ENCODE data around the gene KCNMA1. TPM values are rescaled to one million over a fixed set of nuclear protein-coding genes. Genes with fewer than 3 reads are reported as not detected.

KCNMA1 gene
- total RNA-seq, 2 experiments from 2014 or later, result not detected

GRCh38 chr10:76971547-76972170 is 665.9 kb downstream of the KCNMA1 start:
- H3K4me3 Mint-ChIP-seq, result no peak overlapping the region
- no peak for DNase-seq
- H3K27me3 Mint-ChIP-seq, result no peaks in the 10 kb centered on the region
- no peaks in the 10 kb centered on the region for H3K9me3 Mint-ChIP-seq
- H3K4me1 Mint-ChIP-seq (ENCODE audit: low read depth), result no peaks in the 10 kb centered on the region
- ChIA-PET POLR2A (no interaction called here), CTCF (no interaction called here)
- no peak overlapping the region for H3K27ac Mint-ChIP-seq
- intact Hi-C loops (cut with micrococcal nuclease), result no loop called here
- H3K36me3 Mint-ChIP-seq, result no peaks in the 10 kb centered on the region

GRCh38 chr10:76970711-76971519 is 666.7 kb downstream of the KCNMA1 start:
- no peak for DNase-seq
- intact Hi-C loops (cut with micrococcal nuclease), result no loop called here
- Mint-ChIP-seq H3K4me1 (ENCODE audit: low read depth) (no peaks in the 10 kb centered on the region), H3K9me3 (no peaks in the 10 kb centered on the region), H3K27ac (no peak overlapping the region), H3K27me3 (no peaks in the 10 kb centered on the region), H3K36me3 (no peaks in the 10 kb centered on the region), H3K4me3 (no peak overlapping the region)
- CTCF ChIA-PET, result no interaction called here
- POLR2A ChIA-PET, result no interaction called here

- Mint-ChIP-seq H3K4me3 (no peak overlapping the region), H3K4me1 (ENCODE audit: low read depth) (no peaks in the 10 kb centered on the region), H3K36me3 (no peaks in the 10 kb centered on the region), H3K27me3 (no peaks in the 10 kb centered on the region), H3K9me3 (no peaks in the 10 kb centered on the region), H3K27ac (no peak overlapping the region)
- no peak for DNase-seq
- ChIA-PET POLR2A (no interaction called here), CTCF (no interaction called here)
- intact Hi-C loops (cut with micrococcal nuclease), result no loop called here
Observed at GRCh38 chr10:76969366-76969948, 668.2 kb downstream of the KCNMA1 start.

GRCh38 chr10:76968483-76968882 is 669.1 kb downstream of the KCNMA1 start:
- Mint-ChIP-seq H3K27me3 (no peaks in the 10 kb centered on the region), H3K36me3 (no peaks in the 10 kb centered on the region), H3K9me3 (no peaks in the 10 kb centered on the region), H3K4me1 (ENCODE audit: low read depth) (no peaks in the 10 kb centered on the region), H3K27ac (no peak overlapping the region), H3K4me3 (no peak overlapping the region)
- DNase-seq, result no peak
- ChIA-PET POLR2A (no interaction called here), CTCF (no interaction called here)
- intact Hi-C loops (cut with micrococcal nuclease), result no loop called here

GRCh38 chr10:76962851-76963250 is 674.8 kb downstream of the KCNMA1 start:
- Mint-ChIP-seq H3K9me3 (no peaks in the 10 kb centered on the region), H3K4me3 (no peak overlapping the region), H3K27ac (no peak overlapping the region), H3K4me1 (ENCODE audit: low read depth) (no peaks in the 10 kb centered on the region), H3K27me3 (peaks cover 1% of the 10 kb centered on the region), H3K36me3 (no peaks in the 10 kb centered on the region)
- ChIA-PET POLR2A (no interaction called here), CTCF (no interaction called here)
- intact Hi-C loops (cut with micrococcal nuclease), result no loop called here
- DNase-seq, result no peak

GRCh38 chr10:76961841-76962240 is 675.8 kb downstream of the KCNMA1 start:
- Mint-ChIP-seq H3K4me3 (no peak overlapping the region), H3K36me3 (no peaks in the 10 kb centered on the region), H3K4me1 (ENCODE audit: low read depth) (no peaks in the 10 kb centered on the region), H3K27ac (no peak overlapping the region), H3K27me3 (peaks cover 1% of the 10 kb centered on the region), H3K9me3 (no peaks in the 10 kb centered on the region)
- ChIA-PET POLR2A (no interaction called here), CTCF (no interaction called here)
- no peak for DNase-seq
- intact Hi-C loops (cut with micrococcal nuclease), result no loop called here

GRCh38 chr10:76959111-76959510 is 678.5 kb downstream of the KCNMA1 start:
- Mint-ChIP-seq H3K4me1 (ENCODE audit: low read depth) (no peaks in the 10 kb centered on the region), H3K9me3 (no peaks in the 10 kb centered on the region), H3K27ac (no peak overlapping the region), H3K36me3 (no peaks in the 10 kb centered on the region), H3K27me3 (peaks cover 1% of the 10 kb centered on the region), H3K4me3 (no peak overlapping the region)
- CTCF ChIA-PET, result no interaction called here
- intact Hi-C loops (cut with micrococcal nuclease), result no loop called here
- POLR2A ChIA-PET, result no interaction called here
- no peak for DNase-seq

- Mint-ChIP-seq H3K27ac (no peak overlapping the region), H3K4me1 (ENCODE audit: low read depth) (no peaks in the 10 kb centered on the region), H3K4me3 (no peak overlapping the region), H3K9me3 (no peaks in the 10 kb centered on the region), H3K36me3 (no peaks in the 10 kb centered on the region), H3K27me3 (peaks cover 1% of the 10 kb centered on the region)
- DNase-seq, result no peak
- intact Hi-C loops (cut with micrococcal nuclease), result no loop called here
- CTCF ChIA-PET, result no interaction called here
- POLR2A ChIA-PET, result no interaction called here
Observed at GRCh38 chr10:76954838-76955237, 682.8 kb downstream of the KCNMA1 start.

- intact Hi-C loops (cut with micrococcal nuclease), result no loop called here
- ChIA-PET CTCF (interaction anchor here (1.3 kb wide), 1 partner anchor 35 kb away, joined by 6 read pairs; no protein-coding TSS in a partner anchor), POLR2A (no interaction called here)
- no peaks in the 10 kb centered on the region for H3K36me3 Mint-ChIP-seq
- DNase-seq, result no peak
- no peaks in the 10 kb centered on the region for H3K9me3 Mint-ChIP-seq
- no peak overlapping the region for H3K27ac Mint-ChIP-seq
- H3K27me3 Mint-ChIP-seq, result peaks cover 5% of the 10 kb centered on the region
- H3K4me3 Mint-ChIP-seq, result no peak overlapping the region
- no peaks in the 10 kb centered on the region for H3K4me1 Mint-ChIP-seq (ENCODE audit: low read depth)
Observed at GRCh38 chr10:76950354-76950753, 687.3 kb downstream of the KCNMA1 start.

- ChIA-PET POLR2A (no interaction called here), CTCF (no interaction called here)
- no peak for DNase-seq
- Mint-ChIP-seq H3K4me3 (no peak overlapping the region), H3K27ac (no peak overlapping the region), H3K36me3 (no peaks in the 10 kb centered on the region), H3K27me3 (peaks cover 4% of the 10 kb centered on the region), H3K9me3 (no peaks in the 10 kb centered on the region), H3K4me1 (ENCODE audit: low read depth) (no peaks in the 10 kb centered on the region)
- intact Hi-C loops (cut with micrococcal nuclease), result no loop called here
Observed at GRCh38 chr10:76946270-76946669, 691.3 kb downstream of the KCNMA1 start.

- POLR2A ChIA-PET, result no interaction called here
- no peaks in the 10 kb centered on the region for H3K4me1 Mint-ChIP-seq (ENCODE audit: low read depth)
- intact Hi-C loops (cut with micrococcal nuclease), result no loop called here
- H3K27me3 Mint-ChIP-seq, result peaks cover 4% of the 10 kb centered on the region
- CTCF ChIA-PET, result no interaction called here
- H3K4me3 Mint-ChIP-seq, result no peak overlapping the region
- H3K9me3 Mint-ChIP-seq, result no peaks in the 10 kb centered on the region
- no peaks in the 10 kb centered on the region for H3K36me3 Mint-ChIP-seq
- no peak for DNase-seq
- no peak overlapping the region for H3K27ac Mint-ChIP-seq
Observed at GRCh38 chr10:76945166-76945565, 692.4 kb downstream of the KCNMA1 start.

GRCh38 chr10:76944640-76945039 is 693.0 kb downstream of the KCNMA1 start:
- ChIA-PET CTCF (no interaction called here), POLR2A (no interaction called here)
- no peak overlapping the region for H3K4me3 Mint-ChIP-seq
- H3K4me1 Mint-ChIP-seq (ENCODE audit: low read depth), result no peaks in the 10 kb centered on the region
- no peak for DNase-seq
- no peaks in the 10 kb centered on the region for H3K9me3 Mint-ChIP-seq
- H3K27ac Mint-ChIP-seq, result no peak overlapping the region
- H3K27me3 Mint-ChIP-seq, result peaks cover 4% of the 10 kb centered on the region
- intact Hi-C loops (cut with micrococcal nuclease), result no loop called here
- H3K36me3 Mint-ChIP-seq, result no peaks in the 10 kb centered on the region

All from activated CD4-positive, alpha-beta memory T cell treated with anti-CD3 and anti-CD28 coated beads for 36 hours (primary cell).